NCI-H774 (cell line): ENCODE data around the gene HOXB2.

ENCODE experiments used
- DNase-seq: peaks from one replicate; lab custom pipeline; 2025; lab: John Stamatoyannopoulos, UW

The HOXB2 gene

GRCh38 chr17:48545022-48545375 is at the start of gene HOXB2:
TSS of gene HOXB2 (minus strand) at chr17:48545109. CDS start at chr17:48544911, 198 bp downstream.
- peak; percentile 86 for DNase-seq

GRCh38 chr17:48593840-48594537 is 49.1 kb upstream of the HOXB2 start:
- DNase-seq = peak; percentile 93

- no peak for DNase-seq
Measured at GRCh38 chr17:48593126-48593829, 48.4 kb upstream of the HOXB2 start, which contains the start of gene HOXB5. TSS of gene HOXB5 (minus strand) at chr17:48593779. CDS start at chr17:48593682, 97 bp downstream.

- no peak for DNase-seq
Measured at GRCh38 chr17:48592577-48592976, 47.7 kb upstream of the HOXB2 start.

- no peak for DNase-seq
Measured at GRCh38 chr17:48592057-48592514, 47.2 kb upstream of the HOXB2 start.

GRCh38 chr17:48591255-48592056 is 46.5 kb upstream of the HOXB2 start:
- DNase-seq = no peak

GRCh38 chr17:48590607-48591161 is 45.8 kb upstream of the HOXB2 start:
- no peak for DNase-seq

GRCh38 chr17:48589831-48590606 is 45.1 kb upstream of the HOXB2 start, which contains the start of gene HOXB3:
TSS of gene HOXB3 (minus strand) at chr17:48590241. CDS start at chr17:48552474, 37,767 bp downstream.
- no peak for DNase-seq

GRCh38 chr17:48589060-48589830 is 44.3 kb upstream of the HOXB2 start:
- no peak for DNase-seq

GRCh38 chr17:48588528-48588927 is 43.6 kb upstream of the HOXB2 start:
- no peak for DNase-seq

GRCh38 chr17:48588074-48588415 is 43.1 kb upstream of the HOXB2 start:
- DNase-seq = no peak

GRCh38 chr17:48587276-48588073 is 42.6 kb upstream of the HOXB2 start:
- peak; percentile 98 for DNase-seq

- DNase-seq = peak; percentile 58
Measured at GRCh38 chr17:48586355-48587258, 41.7 kb upstream of the HOXB2 start.

- DNase-seq = no peak
Measured at GRCh38 chr17:48584223-48584741, 39.4 kb upstream of the HOXB2 start.

- DNase-seq = no peak
Measured at GRCh38 chr17:48583708-48584222, 38.9 kb upstream of the HOXB2 start.

- DNase-seq = peak; percentile 51
Measured at GRCh38 chr17:48582750-48583069, 37.8 kb upstream of the HOXB2 start.

- peak; percentile 69 for DNase-seq
Measured at GRCh38 chr17:48579760-48580554, 35.0 kb upstream of the HOXB2 start.

GRCh38 chr17:48579471-48579759 is 34.5 kb upstream of the HOXB2 start:
- no peak for DNase-seq
